Measurements from ENCODE around the gene PER3.

PER3 gene

GRCh38 chr1:7781923-7782495 is 2.1 kb upstream of the PER3 start:
- no peaks in the 10 kb centered on the region for H3K79me2 ChIP-seq (ENCODE audit: insufficient read depth, low read length)
- no peak for TF ChIP-seq CTCF (conservative IDR thresholded peaks at IDR 0.05; ENCODE audit: low read length)
- TF ChIP-seq EZH2phosphoT487 (IDR thresholded peaks at IDR 0.05; ENCODE audit: borderline replicate concordance), result no peak
- H3K36me3 ChIP-seq (ENCODE audit: insufficient read depth, low read length), result peaks cover 32% of the 10 kb centered on the region; the same call in 1 of the 2 replicates
- no peak overlapping the region for H2AFZ ChIP-seq (ENCODE audit: low read length)
- H3K4me2 ChIP-seq (ENCODE audit: low read depth, low read length, poor library complexity, severe bottlenecking), result no peak overlapping the region
- H3K27me3 ChIP-seq (ENCODE audit: insufficient read depth, low read length, poor library complexity, severe bottlenecking), result no peaks in the 10 kb centered on the region
- no peaks in the 10 kb centered on the region for H3K4me1 ChIP-seq (ENCODE audit: insufficient read depth, low read length, poor library complexity, severe bottlenecking)
- no peaks in the 10 kb centered on the region for H3K9me2 ChIP-seq (replicated peaks; ENCODE audit: low read depth, low read length)
- H3K4me3 ChIP-seq (ENCODE audit: low read length, poor library complexity, severe bottlenecking), result no peak overlapping the region
- no peaks in the 10 kb centered on the region for H3K9me3 ChIP-seq (ENCODE audit: insufficient read depth, low read depth, low read length)
- no peaks in the 10 kb centered on the region for H3F3A ChIP-seq (ENCODE audit: low read depth)
- no peak overlapping the region for H3K9ac ChIP-seq (ENCODE audit: low read depth, low read length, poor library complexity, severe bottlenecking)
- H4K20me1 ChIP-seq (ENCODE audit: insufficient read depth, low read length, poor library complexity, severe bottlenecking), result no peaks in the 10 kb centered on the region

GRCh38 chr1:7783178-7783711 is 846 bp upstream of the PER3 start:
- Histone ChIP-seq H3K9ac (ENCODE audit: low read depth, low read length, poor library complexity, severe bottlenecking) (no peak overlapping the region), H3K79me2 (ENCODE audit: insufficient read depth, low read length) (no peaks in the 10 kb centered on the region), H3K4me1 (ENCODE audit: insufficient read depth, low read length, poor library complexity, severe bottlenecking) (no peaks in the 10 kb centered on the region), H3K36me3 (ENCODE audit: insufficient read depth, low read length) (peaks cover 19% of the 10 kb centered on the region; the same call in 1 of the 2 replicates), H3K4me3 (ENCODE audit: low read length, poor library complexity, severe bottlenecking) (peak overlapping the region; percentile 63), H2AFZ (ENCODE audit: low read length) (peak overlapping the region; percentile 77; the same call in 1 of the 2 replicates), H4K20me1 (ENCODE audit: insufficient read depth, low read length, poor library complexity, severe bottlenecking) (no peaks in the 10 kb centered on the region), H3K27me3 (ENCODE audit: insufficient read depth, low read length, poor library complexity, severe bottlenecking) (no peaks in the 10 kb centered on the region), H3K9me2 (replicated peaks; ENCODE audit: low read depth, low read length) (no peaks in the 10 kb centered on the region), H3F3A (ENCODE audit: low read depth) (no peaks in the 10 kb centered on the region), H3K4me2 (ENCODE audit: low read depth, low read length, poor library complexity, severe bottlenecking) (peak overlapping the region; percentile 56), H3K9me3 (ENCODE audit: insufficient read depth, low read depth, low read length) (no peaks in the 10 kb centered on the region)
- TF ChIP-seq EZH2phosphoT487 (IDR thresholded peaks at IDR 0.05; ENCODE audit: borderline replicate concordance) (no peak), CTCF (conservative IDR thresholded peaks at IDR 0.05; ENCODE audit: low read length) (no peak)

GRCh38 chr1:7784492-7785071 is 491 bp downstream of the PER3 start:
- no peaks in the 10 kb centered on the region for H3K79me2 ChIP-seq (ENCODE audit: insufficient read depth, low read length)
- H3K9me3 ChIP-seq (ENCODE audit: insufficient read depth, low read depth, low read length), result no peaks in the 10 kb centered on the region
- no peak overlapping the region for H2AFZ ChIP-seq (ENCODE audit: low read length)
- H4K20me1 ChIP-seq (ENCODE audit: insufficient read depth, low read length, poor library complexity, severe bottlenecking), result no peaks in the 10 kb centered on the region
- no peaks in the 10 kb centered on the region for H3K9me2 ChIP-seq (replicated peaks; ENCODE audit: low read depth, low read length)
- no peak overlapping the region for H3K4me2 ChIP-seq (ENCODE audit: low read depth, low read length, poor library complexity, severe bottlenecking)
- H3K4me1 ChIP-seq (ENCODE audit: insufficient read depth, low read length, poor library complexity, severe bottlenecking), result no peaks in the 10 kb centered on the region
- H3K36me3 ChIP-seq (ENCODE audit: insufficient read depth, low read length), result peaks cover 15% of the 10 kb centered on the region; the same call in 1 of the 2 replicates
- H3K4me3 ChIP-seq (ENCODE audit: low read length, poor library complexity, severe bottlenecking), result no peak overlapping the region
- no peak overlapping the region for H3K9ac ChIP-seq (ENCODE audit: low read depth, low read length, poor library complexity, severe bottlenecking)
- no peaks in the 10 kb centered on the region for H3F3A ChIP-seq (ENCODE audit: low read depth)
- H3K27me3 ChIP-seq (ENCODE audit: insufficient read depth, low read length, poor library complexity, severe bottlenecking), result no peaks in the 10 kb centered on the region
- TF ChIP-seq EZH2phosphoT487 (IDR thresholded peaks at IDR 0.05; ENCODE audit: borderline replicate concordance), result no peak
- TF ChIP-seq CTCF (conservative IDR thresholded peaks at IDR 0.05; ENCODE audit: low read length), result no peak
